Spinal cord (tissue), 10 donors: ENCODE results near the gene MIPOL1. TPM values are rescaled to one million over a fixed set of nuclear protein-coding genes. Genes with fewer than 3 reads are reported as not detected.
"Not testable (repeated sequence)": the region's sequence is repeated elsewhere in the genome, so short reads cannot be mapped to it uniquely, and the experiment has no call there.

Source experiments
- DNase-seq, 6 donors: peaks; one replicate each; pipeline versions ENCODE4 v3.0.0 to v3.0.0-alpha.2; 2013 to 2015; ENCODE audit warnings: low spot score in 6 of 6, low read depth in 4 of 6
- H3K27ac ChIP-seq: one replicate; pipeline ENCODE4 v1.5.1; 2013; ENCODE audit warnings: low read depth, low read length, control low read depth
- H3K27me3 ChIP-seq: one replicate; pipeline ENCODE4 v1.6.1; 2013; ENCODE audit warnings: low read length; ENCODE audit not compliant: control insufficient read depth, insufficient read depth
- H3K36me3 ChIP-seq: one replicate; pipeline ENCODE4 v1.6.1; 2013; ENCODE audit warnings: low read length; ENCODE audit not compliant: control insufficient read depth, insufficient read depth
- H3K4me1 ChIP-seq: one replicate; pipeline ENCODE4 v1.6.1; 2013; ENCODE audit warnings: low read length; ENCODE audit not compliant: control insufficient read depth, insufficient read depth
- H3K4me3 ChIP-seq: one replicate; pipeline ENCODE4 v1.5.1; 2013; ENCODE audit warnings: low read depth, low read length, control low read depth
- H3K9me3 ChIP-seq: one replicate; pipeline ENCODE4 v1.6.1; 2013; ENCODE audit warnings: low read length; ENCODE audit not compliant: control insufficient read depth, insufficient read depth
- WGBS: methylation state at CpG from one replicate; pipeline ENCODE4 v1.1.5; 2013; ENCODE audit warnings: missing lambda C conversion rate; ENCODE audit not compliant: insufficient coverage; 5-methylcytosine and 5-hydroxymethylcytosine counted together
- polyA plus RNA-seq, 2 donors: library from polyadenylated mRNA; unstranded; fragments of 120-200 nt; gene quantifications; one replicate each; pipeline ENCODE4 v1.2.1, GENCODE V29; 2013; ENCODE audit not compliant: insufficient read length in 2 of 2
- total RNA-seq, 2 donors: library from RNA; depleted of rRNA in 1 of 2; stranded (reverse); fragments of 120-200 nt in 1 of 2; fragments of >200 nt in 1 of 2; gene quantifications; one replicate each; pipeline versions ENCODE4 v1.2.3 to v1.2.4, GENCODE V29; 2013 to 2014
- donor health status: healthy.

The MIPOL1 gene
- total and polyA plus RNA-seq, 4 donors = 3.9 to 19.6 (median 11.0) TPM

DNA sequence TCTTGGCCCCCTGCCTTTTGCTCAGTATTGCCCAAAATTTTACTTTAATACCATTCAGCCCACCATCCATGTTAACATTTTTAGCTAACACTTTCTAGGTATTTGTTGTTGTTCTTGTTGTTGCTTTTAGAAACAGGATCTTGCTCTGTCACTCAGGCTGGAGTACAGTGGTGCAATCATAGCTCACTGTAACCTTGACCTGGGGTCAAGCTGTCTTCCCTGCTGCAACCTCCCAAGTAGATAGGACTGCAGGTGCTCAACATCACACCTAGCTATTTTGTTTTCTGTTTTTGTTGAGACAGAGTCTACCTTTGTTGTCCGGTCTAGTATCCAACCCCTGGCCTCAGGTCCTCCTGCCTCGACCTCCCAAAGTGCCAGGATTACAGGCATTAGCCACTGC lies 4.0 kb downstream of the MIPOL1 start:
- Histone ChIP-seq H3K9me3 (peaks cover 8% of the 10 kb centered on the region), H3K36me3 (no peaks in the 10 kb centered on the region), H3K4me3 (no peak overlapping the region), H3K27me3 (no peaks in the 10 kb centered on the region), H3K27ac (no peak overlapping the region), H3K4me1 (peaks cover 1% of the 10 kb centered on the region)
- no CpG with 5 or more reads among the region's 2 CpGs for WGBS
- DNase-seq = no peak

DNA sequence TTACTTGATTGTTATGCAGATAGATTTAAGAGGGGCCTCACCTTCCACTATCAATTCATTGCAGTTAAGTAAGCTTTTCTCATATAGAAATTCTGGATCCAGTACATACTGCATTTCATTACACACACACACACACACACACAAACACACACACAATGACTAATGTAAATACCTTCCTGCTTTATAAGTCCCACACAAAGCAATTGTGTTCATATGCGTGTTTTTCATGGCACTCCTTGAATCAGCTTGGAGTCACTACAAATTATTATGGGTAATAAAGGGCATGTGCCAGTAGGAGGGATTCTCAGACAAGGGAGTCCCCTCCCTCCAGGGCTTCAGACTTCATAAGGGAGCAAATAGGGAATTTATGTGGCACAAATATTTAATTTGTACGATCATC lies 4.5 kb downstream of the MIPOL1 start:
- Histone ChIP-seq H3K27me3 (no peaks in the 10 kb centered on the region), H3K36me3 (no peaks in the 10 kb centered on the region), H3K27ac (no peak overlapping the region), H3K9me3 (peaks cover 8% of the 10 kb centered on the region), H3K4me3 (no peak overlapping the region), H3K4me1 (no peaks in the 10 kb centered on the region)
- WGBS = no CpG with 5 or more reads among the region's 2 CpGs
- no peak for DNase-seq

DNA sequence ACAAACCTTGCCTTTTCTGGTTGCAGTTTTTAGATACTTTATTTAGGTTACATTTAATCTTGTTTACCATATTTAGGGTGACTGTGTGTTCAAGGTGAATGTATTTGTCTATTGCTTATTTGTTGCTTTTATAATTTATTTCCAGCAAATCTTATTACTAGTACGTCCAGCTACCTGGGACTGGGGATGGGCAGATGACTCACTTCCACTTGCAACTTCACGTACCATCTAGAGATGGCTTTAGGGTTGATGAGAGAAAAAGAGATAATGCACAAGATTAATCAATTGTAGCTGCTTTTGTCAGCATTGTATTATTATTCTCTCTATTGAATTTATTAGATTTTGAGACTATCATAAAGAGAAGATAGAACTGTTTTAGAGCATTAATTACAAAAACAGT lies 5.1 kb downstream of the MIPOL1 start:
- Histone ChIP-seq H3K27me3 (no peaks in the 10 kb centered on the region), H3K36me3 (no peaks in the 10 kb centered on the region), H3K4me3 (no peak overlapping the region), H3K4me1 (no peaks in the 10 kb centered on the region), H3K27ac (no peak overlapping the region), H3K9me3 (peaks cover 8% of the 10 kb centered on the region)
- DNase-seq = no peak
- WGBS = no CpG with 5 or more reads among the region's 2 CpGs

DNA sequence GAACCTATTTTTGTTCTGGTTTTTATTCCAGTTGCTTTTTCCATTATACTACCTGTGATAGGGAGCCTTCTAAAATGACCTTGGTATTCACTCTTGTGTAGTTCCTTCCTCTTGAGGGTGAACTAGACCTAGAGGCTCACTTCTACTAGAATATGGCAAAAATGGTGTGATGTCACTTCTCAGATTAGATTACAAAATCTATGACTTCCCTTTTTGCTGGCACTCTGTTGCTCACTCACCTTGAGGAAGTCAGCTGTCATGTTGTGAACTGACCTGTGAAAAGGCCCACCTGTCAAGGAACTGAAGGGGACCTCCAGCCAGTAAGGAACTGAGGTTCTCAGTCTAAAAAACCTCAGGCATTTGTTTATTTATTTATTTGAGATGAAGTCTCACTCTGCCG lies 5.7 kb downstream of the MIPOL1 start:
- no peak for DNase-seq
- no peak overlapping the region for H3K27ac ChIP-seq
- peaks cover 9% of the 10 kb centered on the region for H3K9me3 ChIP-seq
- no peaks in the 10 kb centered on the region for H3K4me1 ChIP-seq
- H3K4me3 ChIP-seq = no peak overlapping the region
- H3K27me3 ChIP-seq = no peaks in the 10 kb centered on the region
- no peaks in the 10 kb centered on the region for H3K36me3 ChIP-seq
- WGBS = 86% methylated on average over 1 of the region's 1 CpG

DNA sequence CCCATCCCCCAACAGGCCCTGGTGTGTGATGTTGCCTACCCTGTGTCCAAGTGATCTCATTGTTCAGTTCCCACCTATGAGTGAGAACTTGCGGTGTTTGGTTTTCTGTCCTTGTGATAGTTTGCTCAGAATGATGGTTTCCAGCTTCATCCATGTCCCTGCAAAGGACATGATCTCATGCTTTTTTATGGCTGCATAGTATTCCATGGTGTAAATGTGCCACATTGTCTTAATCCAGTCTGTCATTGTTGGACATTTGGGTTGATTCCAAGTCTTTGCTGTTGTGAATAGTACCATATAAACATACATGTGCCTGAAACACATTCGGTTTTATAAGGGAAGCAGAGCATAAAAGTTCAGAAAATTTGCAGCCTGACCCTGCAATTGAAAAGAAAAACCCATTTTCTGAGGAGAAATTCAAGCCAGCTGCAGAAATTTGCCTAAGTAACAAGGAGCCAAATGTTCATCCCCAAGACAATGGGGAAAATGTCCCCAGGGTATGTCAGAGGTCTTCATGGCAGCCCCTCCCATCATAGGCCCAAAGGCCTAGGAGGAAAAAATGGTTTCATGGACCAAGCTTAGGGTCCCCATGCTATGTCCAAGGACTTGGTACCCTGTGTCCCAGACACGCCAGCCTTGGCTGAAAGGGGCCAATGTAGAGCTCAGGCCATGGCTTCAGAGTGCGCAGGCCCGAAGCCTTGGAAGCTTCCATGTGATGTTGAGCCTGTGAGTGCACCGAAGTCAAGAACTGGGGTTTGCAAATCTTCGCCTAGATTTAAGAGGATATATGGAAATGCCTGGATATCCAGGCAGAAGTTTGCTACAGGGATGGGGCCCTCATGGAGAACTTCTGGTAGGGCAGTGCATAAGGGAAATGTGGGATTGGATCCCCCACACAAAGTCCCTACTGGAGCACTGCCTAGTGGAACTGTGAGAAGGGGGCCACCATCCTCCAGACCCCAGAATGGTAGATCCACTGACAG lies 8.2 kb downstream of the MIPOL1 start:
- 97% methylated on average over 5 of the region's 7 CpGs for WGBS
- not testable (repeated sequence) for DNase-seq

DNA sequence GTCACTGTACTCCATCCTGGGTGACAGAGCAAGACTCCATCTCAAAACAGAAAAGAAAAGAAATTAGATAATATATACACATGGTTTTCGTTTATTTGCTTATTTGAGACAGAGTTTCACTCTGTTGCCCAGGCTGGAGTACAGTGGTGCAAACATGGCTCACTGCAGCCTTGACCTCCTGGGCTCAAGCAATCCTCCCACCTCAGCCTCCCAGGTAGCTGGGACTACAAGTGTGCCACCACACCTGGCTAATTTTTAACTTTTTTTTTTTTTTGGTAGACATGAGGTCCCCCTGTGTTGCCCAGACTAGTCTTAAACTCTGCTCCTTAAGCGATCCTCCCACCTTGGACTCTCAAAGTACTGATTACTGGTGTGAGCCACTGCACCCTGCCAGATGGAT lies 11.9 kb downstream of the MIPOL1 start:
- H3K36me3 ChIP-seq, H3K4me1 ChIP-seq, H3K9me3 ChIP-seq, DNase-seq, H3K27ac ChIP-seq, H3K27me3 ChIP-seq, H3K4me3 ChIP-seq: not testable (repeated sequence)
- no CpG with 5 or more reads among the region's 2 CpGs for WGBS

More for the DNA sequence above, 8.2 kb downstream of the MIPOL1 start:
- not testable (repeated sequence) for H3K9me3 ChIP-seq, H3K36me3 ChIP-seq, H3K27ac ChIP-seq, H3K4me3 ChIP-seq, H3K4me1 ChIP-seq, H3K27me3 ChIP-seq

DNA sequence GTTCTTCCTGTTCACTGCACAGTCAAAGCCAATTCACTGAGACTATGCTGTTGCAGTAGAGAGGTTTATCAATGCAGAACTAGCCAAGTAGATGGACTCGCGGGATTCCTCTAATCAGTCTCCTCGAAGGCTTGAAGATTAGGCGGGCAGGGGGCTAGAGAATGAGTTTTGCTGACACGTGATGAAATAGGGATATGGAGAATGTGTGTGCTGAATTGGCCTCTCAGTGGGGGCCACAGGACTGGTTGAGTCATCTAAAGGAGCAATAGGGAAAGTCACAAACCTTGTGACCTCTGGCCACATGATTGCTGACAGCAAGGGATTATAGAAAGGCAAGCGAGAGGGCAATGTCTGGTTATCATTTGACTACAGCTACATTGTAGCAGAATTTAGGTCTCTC lies 12.7 kb downstream of the MIPOL1 start:
- 95% methylated on average over 5 of the region's 6 CpGs for WGBS

DNA sequence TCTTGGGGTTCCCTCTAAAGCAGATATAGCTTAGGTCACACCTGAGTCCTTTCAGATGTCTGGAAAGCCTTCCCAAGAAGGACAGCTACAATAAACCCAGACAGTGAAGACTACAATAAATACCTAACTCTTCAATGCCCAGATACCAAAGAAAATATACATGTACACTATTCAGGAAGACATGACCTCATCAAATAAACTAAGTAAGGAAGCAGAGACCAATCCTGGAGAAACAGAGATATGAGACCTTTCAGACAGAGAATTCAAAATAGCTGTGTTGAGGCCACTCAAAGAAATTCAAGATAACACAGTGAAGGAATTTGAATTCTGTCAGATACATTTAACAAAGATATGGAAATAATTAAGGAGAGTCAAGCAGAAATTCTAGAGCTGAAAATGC lies 15.3 kb downstream of the MIPOL1 start:
- no peak overlapping the region for H3K27ac ChIP-seq
- H3K36me3 ChIP-seq = no peaks in the 10 kb centered on the region
- no peak for DNase-seq
- no peaks in the 10 kb centered on the region for H3K9me3 ChIP-seq
- H3K4me1 ChIP-seq = no peaks in the 10 kb centered on the region
- no peak overlapping the region for H3K4me3 ChIP-seq
- no peaks in the 10 kb centered on the region for H3K27me3 ChIP-seq

More for the DNA sequence above, 12.7 kb downstream of the MIPOL1 start:
- no peaks in the 10 kb centered on the region for H3K4me1 ChIP-seq
- H3K27me3 ChIP-seq = no peaks in the 10 kb centered on the region
- DNase-seq = no peak
- H3K27ac ChIP-seq = no peak overlapping the region
- H3K4me3 ChIP-seq = no peak overlapping the region
- no peaks in the 10 kb centered on the region for H3K36me3 ChIP-seq
- peaks cover 9% of the 10 kb centered on the region for H3K9me3 ChIP-seq

DNA sequence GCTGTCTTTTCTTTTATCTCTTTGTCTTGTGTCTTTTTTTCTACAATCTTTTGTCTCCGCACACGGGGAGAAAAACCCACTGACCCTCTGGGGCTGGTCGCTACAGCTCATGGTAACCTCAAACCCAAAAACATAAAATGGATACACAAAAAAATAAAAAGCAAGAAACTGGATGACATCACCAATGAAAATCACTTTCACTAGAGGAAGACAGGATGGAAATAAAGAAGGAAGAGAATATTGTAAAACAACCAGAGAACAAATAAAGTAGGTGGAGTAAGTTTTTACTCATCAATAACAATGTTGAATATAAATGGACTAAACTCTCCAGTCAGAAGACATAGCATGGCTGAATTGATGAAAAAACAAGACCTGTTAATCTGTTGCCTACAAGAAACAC lies 17.6 kb downstream of the MIPOL1 start:
- H3K9me3 ChIP-seq = no peaks in the 10 kb centered on the region
- no peaks in the 10 kb centered on the region for H3K36me3 ChIP-seq
- no peak overlapping the region for H3K4me3 ChIP-seq
- DNase-seq = no peak
- no CpG with 5 or more reads among the region's 3 CpGs for WGBS
- H3K27ac ChIP-seq = no peak overlapping the region
- H3K27me3 ChIP-seq = no peaks in the 10 kb centered on the region
- no peaks in the 10 kb centered on the region for H3K4me1 ChIP-seq

DNA sequence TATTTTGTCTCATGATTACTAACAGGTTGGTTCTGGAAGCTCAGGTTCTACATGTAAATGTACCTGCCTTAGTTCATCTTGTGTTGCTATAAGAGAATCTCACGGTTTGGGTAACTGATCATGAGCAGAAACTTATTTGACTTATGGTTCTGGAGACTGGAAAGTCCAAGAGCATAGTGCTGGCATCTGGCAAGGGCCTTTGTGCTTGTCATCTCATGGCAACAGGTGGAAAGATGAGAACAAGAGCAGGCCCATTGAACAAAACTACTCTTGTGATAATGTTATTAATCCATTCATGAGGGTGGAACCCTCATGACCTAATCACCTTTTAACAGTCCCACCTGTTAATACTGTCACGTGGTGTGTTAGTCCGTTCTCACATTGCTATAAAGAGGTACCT lies 23.3 kb downstream of the MIPOL1 start:
- no peak for DNase-seq
- peaks cover 4% of the 10 kb centered on the region for H3K9me3 ChIP-seq
- H3K27me3 ChIP-seq = no peaks in the 10 kb centered on the region
- no peaks in the 10 kb centered on the region for H3K36me3 ChIP-seq
- no peak overlapping the region for H3K4me3 ChIP-seq
- WGBS = 100% methylated on average over 1 of the region's 3 CpGs
- H3K27ac ChIP-seq = no peak overlapping the region
- H3K4me1 ChIP-seq = no peaks in the 10 kb centered on the region
